Measurements from ENCODE around the gene NEURL1B.

- TF ChIP-seq, protein P1, sequence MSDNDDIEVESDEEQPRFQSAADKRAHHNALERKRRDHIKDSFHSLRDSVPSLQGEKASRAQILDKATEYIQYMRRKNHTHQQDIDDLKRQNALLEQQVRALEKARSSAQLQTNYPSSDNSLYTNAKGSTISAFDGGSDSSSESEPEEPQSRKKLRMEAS (IDR thresholded peaks at IDR 0.05): no peak
- TF ChIP-seq GABPA (IDR thresholded peaks at IDR 0.05 in 1 of 2, conservative IDR thresholded peaks at IDR 0.05 in 1 of 2) (no peak), NR2F2 (IDR thresholded peaks at IDR 0.05) (no peak), RAD21 (IDR thresholded peaks at IDR 0.05) (no peak), HNF4A (conservative IDR thresholded peaks at IDR 0.05) (no peak), YY1 (IDR thresholded peaks at IDR 0.05) (no peak), TAF1 (conservative IDR thresholded peaks at IDR 0.05) (no peak), SP1 (IDR thresholded peaks at IDR 0.05) (no peak), FOXA2 (IDR thresholded peaks at IDR 0.05) (no peak)
- TF ChIP-seq, protein P2, sequence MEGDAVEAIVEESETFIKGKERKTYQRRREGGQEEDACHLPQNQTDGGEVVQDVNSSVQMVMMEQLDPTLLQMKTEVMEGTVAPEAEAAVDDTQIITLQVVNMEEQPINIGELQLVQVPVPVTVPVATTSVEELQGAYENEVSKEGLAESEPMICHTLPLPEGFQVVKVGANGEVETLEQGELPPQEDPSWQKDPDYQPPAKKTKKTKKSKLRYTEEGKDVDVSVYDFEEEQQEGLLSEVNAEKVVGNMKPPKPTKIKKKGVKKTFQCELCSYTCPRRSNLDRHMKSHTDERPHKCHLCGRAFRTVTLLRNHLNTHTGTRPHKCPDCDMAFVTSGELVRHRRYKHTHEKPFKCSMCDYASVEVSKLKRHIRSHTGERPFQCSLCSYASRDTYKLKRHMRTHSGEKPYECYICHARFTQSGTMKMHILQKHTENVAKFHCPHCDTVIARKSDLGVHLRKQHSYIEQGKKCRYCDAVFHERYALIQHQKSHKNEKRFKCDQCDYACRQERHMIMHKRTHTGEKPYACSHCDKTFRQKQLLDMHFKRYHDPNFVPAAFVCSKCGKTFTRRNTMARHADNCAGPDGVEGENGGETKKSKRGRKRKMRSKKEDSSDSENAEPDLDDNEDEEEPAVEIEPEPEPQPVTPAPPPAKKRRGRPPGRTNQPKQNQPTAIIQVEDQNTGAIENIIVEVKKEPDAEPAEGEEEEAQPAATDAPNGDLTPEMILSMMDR (IDR thresholded peaks at IDR 0.05; ENCODE audit: low read depth, low read length, missing input control): no peak
Observed at GRCh38 chr5:172658961-172659501, 18.0 kb downstream of the NEURL1B start.
